GM12875 (cell line): ENCODE results near the gene FAM83C.

Source experiments
- H3K4me3 ChIP-seq: one replicate; pipeline ENCODE4 v1.5.1; 2011; ENCODE audit warnings: low read depth, low read length, control low read depth
- CTCF ChIP-seq: IDR thresholded peaks from 2 replicates; pipeline ENCODE4 v1.5.1; 2011; ENCODE audit warnings: low read depth, mild to moderate bottlenecking, control low read depth, inconsistent platforms, low read length, moderate library complexity, borderline replicate concordance; ENCODE audit not compliant: insufficient read depth

The FAM83C gene

GRCh38 chr20:35333606-35334005, 41.4 kb upstream of the FAM83C start:
- no peak for TF ChIP-seq CTCF
- H3K4me3 ChIP-seq: no peak overlapping the region

- no peak overlapping the region for H3K4me3 ChIP-seq
- no peak for TF ChIP-seq CTCF
Observed at GRCh38 chr20:35332540-35333200, 40.4 kb upstream of the FAM83C start.

GRCh38 chr20:35329435-35330139, 37.4 kb upstream of the FAM83C start:
- TF ChIP-seq CTCF: peak; percentile 74
- no peak overlapping the region for H3K4me3 ChIP-seq

- H3K4me3 ChIP-seq: no peak overlapping the region
- no peak for TF ChIP-seq CTCF
Observed at GRCh38 chr20:35328689-35329088, 36.5 kb upstream of the FAM83C start.

GRCh38 chr20:35328095-35328685, 36.0 kb upstream of the FAM83C start:
- TF ChIP-seq CTCF: no peak

GRCh38 chr20:35327074-35327976, 35.1 kb upstream of the FAM83C start:
- no peak overlapping the region for H3K4me3 ChIP-seq
- TF ChIP-seq CTCF: no peak

More at GRCh38 chr20:35328095-35328685, 36.0 kb upstream of the FAM83C start:
- no peak overlapping the region for H3K4me3 ChIP-seq
